Adrenal gland (tissue), 5 donors: Measurements from ENCODE around the gene ZNF222.

Experiments used
- CTCF ChIP-seq, 6 experiments: fragments of 450-650 bp in 4 of 6; fragments of 200-600 bp in 2 of 6; sonication (generic) in 1 of 6; IDR thresholded peaks; 1 replicate in 5 of 6; 2 replicates in 1 of 6; pipeline versions ENCODE4 v1.5.1 to v1.8.0; 2016 to 2021; ENCODE audit warnings: antibody characterized with exemption in 6 of 6, mild to moderate bottlenecking in 2 of 6, moderate library complexity in 1 of 6
- POLR2A ChIP-seq, 2 donors: fragments of 450-650 bp; IDR thresholded peaks; one replicate each; pipeline ENCODE4 v1.6.1; 2017; ENCODE audit warnings: antibody characterized with exemption in 2 of 2, mild to moderate bottlenecking in 2 of 2, moderate library complexity in 1 of 2
- donor health status: DM: no; HTN: no; CAD: no.

DNA sequence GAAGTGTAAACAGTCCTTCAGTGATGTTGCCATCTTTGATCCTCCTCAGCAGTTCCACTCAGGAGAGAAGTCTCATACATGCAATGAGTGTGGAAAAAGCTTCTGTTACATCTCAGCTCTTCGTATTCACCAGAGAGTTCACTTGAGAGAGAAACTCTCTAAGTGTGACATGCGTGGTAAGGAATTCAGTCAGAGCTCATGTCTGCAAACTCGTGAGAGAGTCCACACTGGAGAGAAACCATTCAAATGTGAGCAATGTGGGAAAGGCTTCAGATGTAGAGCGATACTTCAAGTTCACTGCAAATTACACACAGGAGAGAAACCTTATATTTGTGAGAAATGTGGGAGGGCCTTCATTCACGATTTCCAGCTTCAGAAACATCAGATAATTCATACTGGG is 14.7 kb upstream of the ZNF222 start:
- no peak for TF ChIP-seq CTCF (IDR thresholded peaks at IDR 0.05)
- no peak for TF ChIP-seq POLR2A (IDR thresholded peaks at IDR 0.05)
